ENCODE data around the gene TEKT2. TPM values are rescaled to one million over a fixed set of nuclear protein-coding genes. Genes with fewer than 3 reads are reported as not detected.
A peak's percentile ranks its signal among the peaks of the same experiment; 100 is the strongest.

TEKT2 gene
- total RNA-seq, 1 experiment from 2014 or later, result 0.20 TPM

GRCh38 chr1:36126797-36127500 lies 43.1 kb downstream of the TEKT2 start:
- H2BK5ac ChIP-seq (ENCODE audit: insufficient read length, low read length), result no peak overlapping the region
- peaks cover 2% of the 10 kb centered on the region; the same call in 1 of the 2 replicates for H3K4me1 ChIP-seq (ENCODE audit: insufficient read depth, low read length)
- H3K9ac ChIP-seq (ENCODE audit: extremely low read depth, insufficient read length, low read length), result no peak overlapping the region
- peaks cover 2% of the 10 kb centered on the region for H3K23me2 ChIP-seq (ENCODE audit: insufficient read length, low read depth, low read length, poor library complexity, severe bottlenecking)
- no peak overlapping the region for H4K8ac ChIP-seq (replicated peaks; ENCODE audit: insufficient read length, low read depth, low read length)
- Mint-ChIP-seq H3K27ac (peak overlapping the region in 1 of 3 experiments; percentile 67; a peak in 1 of 7 replicates), H3K36me3 (ENCODE audit: insufficient read depth in 1 of 3, low read depth in 3 of 3) (no peaks in the 10 kb centered on the region), H3K9me3 (no peaks in the 10 kb centered on the region; a peak in 1 of 5 replicates), H3K4me1 (peaks cover 12 to 15% of the 10 kb centered on the region in 2 experiments), H3K4me3 (no peak overlapping the region), H3K27me3 (ENCODE audit: low read depth) (peaks cover 45% of the 10 kb centered on the region)
- no peaks in the 10 kb centered on the region for H3K79me2 ChIP-seq (ENCODE audit: insufficient read depth, low read length)
- no peak overlapping the region for H2BK120ac ChIP-seq (ENCODE audit: low read depth, low read length, poor library complexity, severe bottlenecking)
- no peak overlapping the region for H3K23ac ChIP-seq (ENCODE audit: insufficient read length, low read depth, low read length)
- TF ChIP-seq CTCF (conservative IDR thresholded peaks at IDR 0.05), result no peak
- no peak overlapping the region for H3K18ac ChIP-seq (ENCODE audit: insufficient read length, low read depth, low read length)
- no peak overlapping the region for H4K5ac ChIP-seq (ENCODE audit: insufficient read length, low read depth, low read length)
- no peak overlapping the region for H4K91ac ChIP-seq (ENCODE audit: insufficient read length, low read depth, low read length)
- H4K20me1 ChIP-seq (ENCODE audit: control insufficient read depth, insufficient read depth, insufficient read length), result no peaks in the 10 kb centered on the region
- no CpG with 5 or more reads among the region's 7 CpGs for WGBS (ENCODE audit: extremely low coverage, insufficient read length, low lambda C conversion rate)
- no peak overlapping the region for H2AFZ ChIP-seq (ENCODE audit: low read length)
- no peak overlapping the region for H2BK15ac ChIP-seq (ENCODE audit: low read depth, low read length)
- H3K27me3 ChIP-seq (ENCODE audit: insufficient read depth, low read length), result peaks cover 17% of the 10 kb centered on the region; the same call in 1 of the 2 replicates
- H3K9me3 ChIP-seq (ENCODE audit: control insufficient read depth, low read depth, low read length), result no peaks in the 10 kb centered on the region
- H3K4ac ChIP-seq (ENCODE audit: low read depth, low read length), result no peak overlapping the region
- H2BK20ac ChIP-seq (ENCODE audit: low read depth, low read length, poor library complexity, severe bottlenecking), result no peak overlapping the region
- H3K4me2 ChIP-seq (ENCODE audit: insufficient read depth, insufficient read length, low read length), result no peak overlapping the region
- no peak overlapping the region for H3K56ac ChIP-seq (ENCODE audit: insufficient read length, low read depth, low read length)
- no peak overlapping the region for H3T11ph ChIP-seq (ENCODE audit: low read length)
- no peaks in the 10 kb centered on the region for H3K79me1 ChIP-seq (ENCODE audit: insufficient read depth, low read depth, low read length, poor library complexity, severe bottlenecking)
- no peak overlapping the region for H3K27ac ChIP-seq (ENCODE audit: insufficient read length, low read depth, low read length)
- no peak for DNase-seq
- no peak overlapping the region for H3K14ac ChIP-seq (ENCODE audit: insufficient read depth, low read length)
- no peak overlapping the region for H2AK5ac ChIP-seq (ENCODE audit: insufficient read length, low read length)
- no peak overlapping the region for H2BK12ac ChIP-seq (ENCODE audit: insufficient read length, low read depth, low read length)

Data from H9 (cell line).